Gastrocnemius medialis (tissue), 4 donors: ENCODE results near the gene MYO16. TPM values are rescaled to one million over a fixed set of nuclear protein-coding genes. Genes with fewer than 3 reads are reported as not detected.

Source experiments
- ATAC-seq, 2 donors: fragments of 150-250 bp; one replicate each; pipeline ENCODE4 v1.9.1; 2016
- DNase-seq, 2 donors: peaks; one replicate each; pipeline ENCODE4 v3.0.0-alpha.2; 2019
- H3K27ac ChIP-seq, 4 donors: fragments of 200-600 bp; sonication (generic); 1 replicate in 1 of 4; 2 replicates in 3 of 4; pipeline ENCODE4 v1.5.1; 2016 to 2018; ENCODE audit warnings: mild to moderate bottlenecking in 2 of 4, moderate library complexity in 1 of 4
- H3K27me3 ChIP-seq, 3 donors: fragments of 200-600 bp; sonication (generic) in 2 of 3; 1 replicate in 1 of 3; 2 replicates in 2 of 3; pipeline versions ENCODE4 v1.5.1 to v1.6.0; 2016 to 2019; ENCODE audit warnings: mild to moderate bottlenecking in 1 of 3, moderate library complexity in 1 of 3
- H3K36me3 ChIP-seq, 2 donors: fragments of 200-600 bp; sonication (generic) in 1 of 2; one replicate each; pipeline ENCODE4 v1.5.1; 2017 to 2018
- H3K4me1 ChIP-seq, 2 donors: fragments of 200-600 bp; sonication (generic) in 1 of 2; one replicate each; pipeline ENCODE4 v1.5.1; 2016 to 2017; ENCODE audit warnings: mild to moderate bottlenecking in 2 of 2
- H3K4me3 ChIP-seq, 4 donors: fragments of 200-600 bp; sonication (generic) in 3 of 4; 1 replicate in 1 of 4; 2 replicates in 3 of 4; pipeline ENCODE4 v1.5.1; 2016 to 2019; ENCODE audit warnings: mild to moderate bottlenecking in 2 of 4
- H3K9me3 ChIP-seq, 3 donors: fragments of 200-600 bp; sonication (generic) in 2 of 3; 1 replicate in 1 of 3; 2 replicates in 2 of 3; pipeline ENCODE4 v1.5.1; 2016 to 2019
- CTCF ChIP-seq, 5 experiments: fragments of 450-650 bp in 3 of 5; fragments of 200-600 bp in 2 of 5; sonication (generic) in 2 of 5; IDR thresholded peaks in 4 of 5; conservative IDR thresholded peaks in 1 of 5; 1 replicate in 4 of 5; 2 replicates in 1 of 5; pipeline ENCODE4 v1.5.1; 2016 to 2019; ENCODE audit warnings: antibody characterized with exemption in 5 of 5, mild to moderate bottlenecking in 3 of 5, moderate library complexity in 3 of 5
- POLR2A ChIP-seq, 2 donors: fragments of 450-650 bp; IDR thresholded peaks; one replicate each; pipeline ENCODE4 v1.6.1; 2017; ENCODE audit warnings: antibody characterized with exemption in 2 of 2, mild to moderate bottlenecking in 2 of 2, moderate library complexity in 2 of 2
- in situ Hi-C, 4 donors: fragments of 200-750 bp; cut with MboI; loops; one replicate each; pipeline versions ENCODE4 v1.15.0 to v1.8.0; 2017; ENCODE audit warnings: low sequenced_read_pairs in 4 of 4
- intact Hi-C: fragments of 100-400 bp; cut with DNase I; formaldehyde crosslinking; loops from one replicate; pipeline ENCODE4 v1.15.1; 2023; ENCODE audit warnings: low total_unique reads
- total RNA-seq, 4 donors: library from RNA; depleted of rRNA; stranded (reverse); fragments of >200 nt; gene quantifications; one replicate each; pipeline versions ENCODE4 v1.1.0 to v1.2.3, GENCODE V29; 2016

The MYO16 gene
- total RNA-seq, 4 donors from 2014 or later = 0.02 TPM; not detected in 3

DNA sequence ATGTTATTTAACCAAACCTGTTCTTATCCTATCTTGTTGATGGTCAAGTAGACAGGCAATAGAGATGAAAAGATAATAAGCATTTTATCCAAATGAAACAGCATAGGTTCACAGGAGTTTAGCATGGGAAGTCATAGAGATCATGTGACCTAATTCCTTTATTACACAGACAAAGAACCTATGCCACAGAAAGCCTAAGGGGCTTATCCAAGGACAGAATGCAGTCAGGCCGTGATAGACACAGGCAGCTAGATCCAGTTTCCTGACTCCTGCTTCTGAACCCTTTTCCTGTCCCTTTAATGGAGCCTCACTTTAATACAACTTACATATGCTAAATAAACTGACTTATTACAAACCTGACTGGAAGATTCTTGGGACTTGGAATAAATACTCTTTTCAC, 624.9 kb downstream of the MYO16 start:
- no peak for DNase-seq
- TF ChIP-seq CTCF (IDR thresholded peaks at IDR 0.05 in 4 of 5, conservative IDR thresholded peaks at IDR 0.05 in 1 of 5) (no peak), POLR2A (IDR thresholded peaks at IDR 0.05) (no peak)
- peaks cover 0 to 3% of the 10 kb centered on the region in 2 donors for H3K4me1 ChIP-seq
- H3K27ac ChIP-seq = peak overlapping the region in 2 of 4 donors; percentile 11 to 83
- in situ Hi-C loops = no loop called here
- H3K36me3 ChIP-seq = no peaks in the 10 kb centered on the region
- no peaks in the 10 kb centered on the region for H3K9me3 ChIP-seq
- intact Hi-C loops = no loop called here
- no peak for ATAC-seq
- H3K27me3 ChIP-seq = no peaks in the 10 kb centered on the region
- no peak overlapping the region for H3K4me3 ChIP-seq

DNA sequence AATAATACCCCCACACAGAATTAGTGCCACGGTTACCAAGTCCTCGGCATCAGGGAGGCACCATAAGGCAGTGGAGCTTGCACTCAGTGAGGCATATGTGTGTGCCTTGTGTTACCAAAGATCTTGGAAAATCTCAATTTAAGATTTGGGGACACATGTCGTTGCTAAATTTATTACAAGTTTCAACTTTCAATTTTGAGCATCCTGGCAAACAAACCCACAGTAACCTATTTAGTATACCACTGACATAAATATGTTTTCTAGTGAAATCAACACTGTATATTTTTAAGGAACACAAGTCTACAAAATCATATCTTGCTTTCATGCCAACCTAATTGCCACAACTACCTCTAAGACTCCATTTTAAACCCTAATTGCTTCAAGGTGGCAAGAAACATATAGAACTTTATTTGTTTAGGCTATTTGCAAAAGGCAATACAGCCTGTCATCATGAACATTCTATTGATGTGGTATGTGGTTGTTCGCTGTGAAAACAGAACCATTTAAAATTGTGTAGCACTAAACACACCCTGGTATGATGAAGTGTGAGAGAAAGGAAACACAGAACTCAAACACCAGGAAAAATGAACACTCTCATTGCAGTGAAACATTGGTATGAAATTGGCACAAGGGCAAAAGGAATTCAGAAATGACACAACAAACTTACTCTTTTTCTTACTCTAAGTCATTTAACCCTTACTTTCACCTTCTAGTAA, 625.9 kb downstream of the MYO16 start:
- no peaks in the 10 kb centered on the region for H3K27me3 ChIP-seq
- intact Hi-C loops (no loop called here), in situ Hi-C loops (no loop called here)
- peak overlapping the region in 2 of 4 donors; percentile 65 to 83 for H3K27ac ChIP-seq
- no peaks in the 10 kb centered on the region for H3K9me3 ChIP-seq
- H3K36me3 ChIP-seq = no peaks in the 10 kb centered on the region
- ATAC-seq (no peak), DNase-seq (no peak)
- no peak for TF ChIP-seq POLR2A (IDR thresholded peaks at IDR 0.05)
- no peak for TF ChIP-seq CTCF (IDR thresholded peaks at IDR 0.05 in 4 of 5, conservative IDR thresholded peaks at IDR 0.05 in 1 of 5)
- H3K4me3 ChIP-seq = no peak overlapping the region
- peaks cover 0 to 3% of the 10 kb centered on the region in 2 donors for H3K4me1 ChIP-seq

DNA sequence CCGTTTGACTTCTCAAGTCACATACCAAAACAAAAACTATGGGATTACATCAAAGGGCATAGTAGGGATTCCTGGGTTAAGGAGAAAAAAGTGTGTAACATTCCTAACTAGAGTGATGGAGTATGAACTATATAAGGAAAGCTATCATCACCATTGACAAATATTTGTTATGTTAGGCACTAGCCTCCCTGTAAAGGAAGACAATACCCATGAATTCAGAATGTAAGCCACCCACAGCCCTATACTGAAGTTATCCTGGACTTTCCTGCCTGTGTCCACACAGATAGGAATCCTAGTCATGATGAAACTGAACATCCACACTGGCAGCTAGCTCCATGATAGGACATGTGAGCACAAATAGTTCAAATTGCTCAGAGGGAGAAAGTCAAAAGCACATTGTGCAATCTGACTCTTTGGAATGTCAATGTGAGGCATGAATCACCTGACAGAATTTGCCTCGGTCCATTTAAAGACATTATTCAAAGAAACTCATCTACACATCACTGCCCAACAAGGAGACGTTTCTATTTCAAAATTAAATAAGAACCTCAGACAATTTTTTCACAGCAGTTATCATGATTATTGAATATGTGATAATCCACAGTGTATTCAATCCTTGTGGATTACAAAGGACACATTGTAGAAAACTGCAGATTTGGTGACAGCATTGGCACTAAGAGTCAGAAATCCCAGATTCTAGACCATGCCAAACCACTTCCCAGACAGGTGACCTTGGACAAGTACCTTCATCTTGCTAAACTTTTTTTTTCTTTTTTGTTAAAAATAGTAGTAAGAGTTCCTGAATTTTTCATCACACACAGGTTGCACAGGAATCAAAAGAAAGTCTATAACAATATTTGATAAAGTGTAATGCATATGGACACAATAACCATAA, 627.7 kb downstream of the MYO16 start:
- Histone ChIP-seq H3K9me3 (no peaks in the 10 kb centered on the region), H3K4me3 (no peak overlapping the region), H3K27me3 (no peaks in the 10 kb centered on the region), H3K27ac (peak overlapping the region; percentile 65 to 83 (median 72)), H3K4me1 (peaks cover 0 to 3% of the 10 kb centered on the region in 2 donors), H3K36me3 (no peaks in the 10 kb centered on the region)
- ATAC-seq (peak; percentile 94 to 99), DNase-seq (peak; percentile 64 to 65)
- no peak for TF ChIP-seq CTCF (IDR thresholded peaks at IDR 0.05 in 4 of 5, conservative IDR thresholded peaks at IDR 0.05 in 1 of 5)
- TF ChIP-seq POLR2A (IDR thresholded peaks at IDR 0.05) = no peak
- intact Hi-C loops (no loop called here), in situ Hi-C loops (no loop called here)
